ENCODE data around the gene CST8.

Gene CST8

GRCh38 chr20:23476015-23476754, 14.7 kb upstream of the CST8 start:
- no peak for DNase-seq (ENCODE audit: low read depth)
- no peak overlapping the region for H3K4me3 ChIP-seq (ENCODE audit: low read length)
- TF ChIP-seq CTCF (IDR thresholded peaks at IDR 0.05; ENCODE audit: insufficient read depth, low read depth, low read length, missing control alignments): no peak

DNA sequence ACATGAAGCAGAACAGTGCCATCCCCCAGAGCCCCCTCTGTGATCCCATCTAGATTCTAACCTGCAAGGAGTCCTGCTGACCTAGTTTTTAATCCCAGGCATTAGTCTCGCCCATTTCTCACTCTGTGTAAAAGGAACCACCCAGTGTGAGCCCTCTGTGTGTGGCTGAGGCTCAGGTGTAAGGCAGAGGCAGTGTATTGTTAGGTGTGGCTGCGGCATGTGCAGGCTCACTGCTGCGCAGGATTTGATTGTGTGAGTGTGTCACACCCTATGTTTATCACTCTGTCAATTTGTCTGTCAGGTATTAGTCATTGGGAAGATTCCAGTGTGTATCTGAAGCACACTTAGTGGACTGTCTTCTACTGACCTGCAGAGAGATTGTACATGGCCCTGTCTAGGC, 13.7 kb upstream of the CST8 start:
- DNase-seq (ENCODE audit: low read depth): peak; percentile 45
- no peak for TF ChIP-seq CTCF (IDR thresholded peaks at IDR 0.05; ENCODE audit: insufficient read depth, low read depth, low read length, missing control alignments)
- H3K4me3 ChIP-seq (ENCODE audit: low read length): no peak overlapping the region

DNA sequence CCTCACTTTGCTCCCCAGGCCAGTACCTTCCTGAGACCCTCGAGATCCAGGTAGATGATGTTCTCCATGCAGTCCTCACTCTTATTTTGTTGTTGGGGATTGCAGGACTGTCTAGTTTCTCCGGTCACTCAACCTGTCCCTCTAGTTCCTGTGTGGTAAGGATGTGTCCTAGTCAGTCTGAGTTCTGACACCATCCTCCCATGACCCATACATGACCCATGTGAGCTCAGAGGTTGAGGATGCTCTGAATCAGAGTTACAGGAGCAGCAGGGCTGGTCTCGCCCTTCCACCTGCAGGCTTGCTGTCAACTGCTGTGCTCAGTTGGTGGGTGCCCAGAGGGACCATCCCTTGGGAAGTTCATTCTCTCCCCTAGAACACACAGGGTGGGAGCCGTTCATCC, 11.9 kb upstream of the CST8 start:
- no peak for TF ChIP-seq CTCF (IDR thresholded peaks at IDR 0.05; ENCODE audit: insufficient read depth, low read depth, low read length, missing control alignments)

DNA sequence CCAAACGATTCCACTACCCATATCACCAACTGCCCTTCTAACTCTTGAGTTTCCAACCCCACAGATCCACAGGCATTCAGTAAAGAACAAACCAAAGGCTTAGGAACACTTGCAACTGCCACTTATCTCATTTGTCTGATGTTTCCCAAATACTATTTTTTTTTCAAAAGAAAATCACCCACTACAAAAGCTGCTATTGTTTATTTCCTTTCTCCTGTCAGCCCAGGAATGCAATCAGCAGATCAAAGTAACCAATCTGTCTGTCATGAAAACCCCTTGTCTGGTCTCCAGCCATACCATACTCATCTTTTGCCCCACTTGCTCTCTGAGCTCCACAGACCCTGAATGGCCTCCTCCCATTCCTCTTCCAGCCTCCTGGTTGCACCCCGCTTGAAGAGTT, 8.8 kb upstream of the CST8 start:
- no peak for DNase-seq (ENCODE audit: low read depth)
- no peak for TF ChIP-seq CTCF (IDR thresholded peaks at IDR 0.05; ENCODE audit: insufficient read depth, low read depth, low read length, missing control alignments)
- H3K4me3 ChIP-seq (ENCODE audit: low read length): no peak overlapping the region

More for the DNA sequence above, 11.9 kb upstream of the CST8 start:
- no peak overlapping the region for H3K4me3 ChIP-seq (ENCODE audit: low read length)
- peak; percentile 36 for DNase-seq (ENCODE audit: low read depth)

- DNase-seq (ENCODE audit: low read depth): no peak
- no peak for TF ChIP-seq CTCF (IDR thresholded peaks at IDR 0.05; ENCODE audit: insufficient read depth, low read depth, low read length, missing control alignments)
- no peak overlapping the region for H3K4me3 ChIP-seq (ENCODE audit: low read length)
Observed at GRCh38 chr20:23484081-23484480, 6.8 kb upstream of the CST8 start.

DNA sequence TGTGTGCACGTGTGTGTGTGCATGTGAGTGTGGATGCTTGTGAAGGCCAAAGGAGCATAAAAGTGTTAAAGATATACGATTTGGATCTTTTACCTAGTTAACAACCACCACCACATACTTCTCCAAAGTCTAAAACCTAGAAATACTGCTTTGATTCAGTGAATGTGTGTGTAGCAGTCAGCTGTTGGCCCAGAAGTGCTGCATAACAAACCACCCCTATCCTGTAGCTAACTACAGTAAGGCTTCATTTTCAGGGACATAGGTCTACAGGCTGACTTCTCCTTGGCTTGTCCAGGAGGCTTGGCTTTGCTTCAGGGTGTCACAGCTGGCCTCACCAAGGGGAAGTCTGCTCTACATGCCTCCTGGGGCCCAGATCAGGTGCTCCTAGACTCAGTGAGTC, 2.4 kb upstream of the CST8 start:
- TF ChIP-seq CTCF (IDR thresholded peaks at IDR 0.05; ENCODE audit: insufficient read depth, low read depth, low read length, missing control alignments): no peak
- no peak for DNase-seq (ENCODE audit: low read depth)
- no peak overlapping the region for H3K4me3 ChIP-seq (ENCODE audit: low read length)

GRCh38 chr20:23488996-23489395, 1.9 kb upstream of the CST8 start:
- TF ChIP-seq CTCF (IDR thresholded peaks at IDR 0.05; ENCODE audit: insufficient read depth, low read depth, low read length, missing control alignments): no peak

More at GRCh38 chr20:23488996-23489395, 1.9 kb upstream of the CST8 start:
- no peak overlapping the region for H3K4me3 ChIP-seq (ENCODE audit: low read length)
- no peak for DNase-seq (ENCODE audit: low read depth)

All from epithelial cell of esophagus (primary cell).